VCaP (cell line): ENCODE results near the gene KNDC1.
"Not testable (repeated sequence)": the region's sequence is repeated elsewhere in the genome, so short reads cannot be mapped to it uniquely, and the experiment has no call there.

ENCODE experiments used
- H3K27ac ChIP-seq: fragments of 450-650 bp; 2 replicates; pipeline ENCODE4 v1.5.1; 2017
- CTCF ChIP-seq: fragments of 450-650 bp; conservative IDR thresholded peaks from 2 replicates; pipeline ENCODE4 v1.5.1; 2017; ENCODE audit warnings: mild to moderate bottlenecking, moderate library complexity

KNDC1 gene

GRCh38 chr10:133231946-133232574, 72.0 kb downstream of the KNDC1 start:
- TF ChIP-seq CTCF: no peak

DNA sequence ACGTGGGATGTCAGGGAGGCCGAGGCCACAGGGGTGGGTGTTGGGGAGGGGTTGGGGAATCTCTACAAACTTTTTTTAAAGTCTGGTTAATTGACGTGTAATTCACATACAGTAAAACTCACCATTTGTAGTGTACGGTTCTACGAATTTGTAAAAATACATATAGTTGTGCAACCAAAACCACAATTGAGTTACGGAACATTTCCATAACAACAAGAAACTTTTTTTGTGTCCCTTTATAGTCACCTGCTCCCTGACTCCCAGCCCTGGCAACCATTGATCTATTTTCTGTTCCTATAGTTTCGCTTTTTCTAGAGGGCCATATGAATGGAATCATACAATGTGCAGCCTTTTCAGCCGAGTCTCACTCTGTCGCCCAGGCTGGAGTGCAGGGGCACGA, 74.8 kb downstream of the KNDC1 start:
- H3K27ac ChIP-seq: not testable (repeated sequence)

More at GRCh38 chr10:133231946-133232574, 72.0 kb downstream of the KNDC1 start:
- H3K27ac ChIP-seq: no peak overlapping the region

GRCh38 chr10:133235265-133235855, 75.3 kb downstream of the KNDC1 start:
- no peak for TF ChIP-seq CTCF
- no peak overlapping the region for H3K27ac ChIP-seq

GRCh38 chr10:133235932-133236331, 75.9 kb downstream of the KNDC1 start:
- H3K27ac ChIP-seq: no peak overlapping the region
- TF ChIP-seq CTCF: no peak

DNA sequence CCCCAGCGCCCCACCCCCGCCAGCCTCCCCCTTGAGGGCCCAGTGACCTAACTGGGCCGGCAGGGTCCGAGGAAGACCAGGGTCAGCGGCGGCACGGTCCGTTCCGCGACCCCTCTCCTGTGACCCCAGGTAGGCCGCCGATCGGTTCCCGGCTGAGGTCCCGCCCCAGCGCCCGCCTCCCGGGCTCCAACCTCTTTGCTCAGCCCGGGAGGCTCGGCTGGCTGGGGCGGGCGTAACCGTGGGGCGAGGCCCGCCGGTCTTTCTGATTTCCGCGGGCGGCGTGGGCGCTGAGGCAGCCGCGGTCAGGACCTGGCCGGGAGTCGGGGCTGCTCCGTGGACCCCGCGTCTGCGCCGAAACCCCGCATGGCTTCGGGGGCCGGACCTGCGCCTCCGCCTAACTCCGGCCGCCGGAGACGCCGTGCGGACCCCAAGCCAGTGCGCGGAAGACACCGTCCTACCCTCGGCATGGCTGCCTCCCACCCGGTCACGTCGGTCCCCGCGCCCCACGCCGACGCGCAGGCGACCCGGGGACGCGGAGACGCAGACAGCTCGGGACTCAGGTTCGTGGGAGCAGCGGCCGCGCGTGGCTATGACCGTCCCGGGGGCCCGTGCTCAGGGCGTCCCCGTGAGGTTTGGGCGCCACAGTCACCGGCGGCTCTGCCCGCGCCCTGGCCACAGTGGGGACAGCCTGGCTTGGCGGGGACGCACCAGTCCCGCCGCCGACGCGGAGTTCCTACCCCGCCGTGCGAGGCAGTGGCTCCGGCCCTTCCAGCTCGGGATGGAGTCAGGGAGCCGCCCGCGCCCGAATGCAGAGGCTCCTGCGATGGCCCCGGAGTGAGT, 76.6 kb downstream of the KNDC1 start:
- no peak overlapping the region for H3K27ac ChIP-seq

GRCh38 chr10:133237241-133237587, 77.2 kb downstream of the KNDC1 start:
- TF ChIP-seq CTCF: no peak
- H3K27ac ChIP-seq: no peak overlapping the region

More for the DNA sequence above, 76.6 kb downstream of the KNDC1 start:
- no peak for TF ChIP-seq CTCF

DNA sequence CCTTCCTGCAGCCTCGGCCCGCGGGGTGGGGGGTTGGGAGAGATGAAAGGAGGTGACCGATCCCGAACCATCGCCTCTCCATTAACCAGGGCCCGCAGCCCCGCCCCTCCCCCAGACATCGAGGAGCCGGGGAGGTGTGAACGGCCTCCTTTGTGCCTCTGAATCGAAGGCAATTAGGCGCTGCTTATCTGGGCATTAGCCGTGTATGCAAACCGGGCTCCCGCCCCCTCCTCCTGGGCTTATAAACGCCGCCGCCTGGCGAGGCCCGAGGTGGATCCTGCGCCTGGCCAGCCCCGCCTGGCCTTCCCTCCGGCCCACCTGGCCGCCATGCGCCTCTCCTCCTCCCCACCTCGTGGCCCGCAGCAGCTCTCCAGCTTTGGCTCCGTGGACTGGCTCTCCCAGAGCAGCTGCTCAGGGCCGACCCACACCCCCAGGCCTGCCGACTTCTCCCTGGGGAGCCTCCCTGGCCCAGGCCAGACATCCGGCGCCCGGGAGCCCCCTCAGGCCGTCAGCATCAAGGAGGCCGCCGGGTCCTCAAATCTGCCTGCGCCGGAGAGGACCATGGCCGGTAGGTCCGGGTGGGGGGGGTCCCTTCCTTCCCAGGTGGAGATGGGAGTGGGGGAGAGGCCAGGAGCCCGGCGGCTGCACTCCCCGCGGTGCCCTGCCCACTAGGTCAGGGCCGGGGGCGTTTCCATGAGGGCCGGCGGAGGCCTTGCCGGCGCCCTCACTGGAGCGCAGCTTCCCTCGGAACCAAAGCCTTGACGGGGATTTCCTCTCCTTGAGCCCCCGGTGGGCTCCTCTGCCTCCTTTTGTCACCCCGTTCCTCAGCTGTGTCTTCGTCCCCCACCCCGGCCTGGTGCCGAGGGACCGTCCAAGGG, 77.8 kb downstream of the KNDC1 start, which contains the start of gene VENTX:
Gene VENTX, plus strand, starts transcription at position 268 of the 878 bp plus-strand sequence. Its CDS starts 60 bp downstream, at position 328.
- no peak within 1 kb of the TSS for H3K27ac ChIP-seq
- TF ChIP-seq CTCF: no peak
